Measurements from ENCODE around the gene SLC41A2.

The SLC41A2 gene

DNA sequence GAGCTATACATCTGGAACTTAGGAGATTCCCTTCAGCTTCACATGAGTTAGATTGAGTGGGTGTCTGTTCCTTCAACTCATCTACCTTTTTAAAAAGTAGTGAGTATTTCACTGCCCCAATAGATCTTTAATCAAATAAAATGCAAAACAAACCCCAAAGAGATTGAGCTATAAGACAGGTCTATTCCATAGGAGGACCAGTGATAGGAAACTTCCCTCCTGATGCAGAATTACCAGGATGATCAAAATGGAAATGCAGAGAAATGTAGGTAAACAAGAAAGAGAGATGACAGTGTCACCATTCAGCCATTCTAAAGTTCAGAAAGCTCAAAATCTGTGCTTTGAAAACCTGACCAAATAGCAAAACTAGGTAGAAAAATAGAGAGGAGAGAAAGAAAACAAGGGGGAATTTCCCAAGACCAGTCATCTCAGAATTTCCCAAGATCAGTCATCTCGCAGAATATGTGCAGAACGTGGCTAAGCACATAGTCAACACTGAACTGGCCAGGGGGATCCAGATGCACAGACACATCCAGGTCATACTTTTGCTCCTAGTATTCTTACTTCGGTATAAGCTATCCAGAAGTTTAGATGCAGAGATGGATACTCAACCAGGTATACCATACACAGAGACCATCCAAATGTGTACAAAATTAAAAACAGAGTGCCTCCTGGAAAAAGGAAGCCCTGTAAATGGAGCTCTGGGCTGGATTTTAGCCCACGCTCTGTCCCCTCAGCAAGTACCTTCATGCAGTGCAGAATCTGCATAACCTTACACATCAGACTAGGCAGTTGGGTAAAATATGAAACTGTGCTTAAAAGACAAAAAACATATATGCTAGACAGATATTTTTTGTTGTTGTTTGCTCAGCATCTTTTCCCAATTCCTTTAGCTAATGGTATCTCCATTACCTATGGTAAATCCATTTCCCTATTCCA lies 27.4 kb downstream of the SLC41A2 start:
- no peak overlapping the region for H3K27ac ChIP-seq (replicated peaks)
- DNase-seq (ENCODE audit: low read depth in 1 of 2, low spot score in 1 of 2) = no peak
- H3K27me3 ChIP-seq (ENCODE audit: insufficient read depth, poor library complexity, severe bottlenecking) = peaks cover 6% of the 10 kb centered on the region
- H3K4me3 ChIP-seq (replicated peaks; ENCODE audit: insufficient read depth, low read length) = no peak overlapping the region
- TF ChIP-seq SPI1 (IDR thresholded peaks at IDR 0.05; ENCODE audit: borderline replicate concordance, low read depth) (no peak), GABPA (IDR thresholded peaks at IDR 0.05; ENCODE audit: low read depth) (no peak), POLR2AphosphoS5 (IDR thresholded peaks at IDR 0.05; ENCODE audit: low read depth) (no peak)
- TF ChIP-seq, protein P1, sequence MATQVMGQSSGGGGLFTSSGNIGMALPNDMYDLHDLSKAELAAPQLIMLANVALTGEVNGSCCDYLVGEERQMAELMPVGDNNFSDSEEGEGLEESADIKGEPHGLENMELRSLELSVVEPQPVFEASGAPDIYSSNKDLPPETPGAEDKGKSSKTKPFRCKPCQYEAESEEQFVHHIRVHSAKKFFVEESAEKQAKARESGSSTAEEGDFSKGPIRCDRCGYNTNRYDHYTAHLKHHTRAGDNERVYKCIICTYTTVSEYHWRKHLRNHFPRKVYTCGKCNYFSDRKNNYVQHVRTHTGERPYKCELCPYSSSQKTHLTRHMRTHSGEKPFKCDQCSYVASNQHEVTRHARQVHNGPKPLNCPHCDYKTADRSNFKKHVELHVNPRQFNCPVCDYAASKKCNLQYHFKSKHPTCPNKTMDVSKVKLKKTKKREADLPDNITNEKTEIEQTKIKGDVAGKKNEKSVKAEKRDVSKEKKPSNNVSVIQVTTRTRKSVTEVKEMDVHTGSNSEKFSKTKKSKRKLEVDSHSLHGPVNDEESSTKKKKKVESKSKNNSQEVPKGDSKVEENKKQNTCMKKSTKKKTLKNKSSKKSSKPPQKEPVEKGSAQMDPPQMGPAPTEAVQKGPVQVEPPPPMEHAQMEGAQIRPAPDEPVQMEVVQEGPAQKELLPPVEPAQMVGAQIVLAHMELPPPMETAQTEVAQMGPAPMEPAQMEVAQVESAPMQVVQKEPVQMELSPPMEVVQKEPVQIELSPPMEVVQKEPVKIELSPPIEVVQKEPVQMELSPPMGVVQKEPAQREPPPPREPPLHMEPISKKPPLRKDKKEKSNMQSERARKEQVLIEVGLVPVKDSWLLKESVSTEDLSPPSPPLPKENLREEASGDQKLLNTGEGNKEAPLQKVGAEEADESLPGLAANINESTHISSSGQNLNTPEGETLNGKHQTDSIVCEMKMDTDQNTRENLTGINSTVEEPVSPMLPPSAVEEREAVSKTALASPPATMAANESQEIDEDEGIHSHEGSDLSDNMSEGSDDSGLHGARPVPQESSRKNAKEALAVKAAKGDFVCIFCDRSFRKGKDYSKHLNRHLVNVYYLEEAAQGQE (IDR thresholded peaks at IDR 0.05; ENCODE audit: insufficient replicate concordance, low read depth) = no peak
- TF ChIP-seq, protein P2, sequence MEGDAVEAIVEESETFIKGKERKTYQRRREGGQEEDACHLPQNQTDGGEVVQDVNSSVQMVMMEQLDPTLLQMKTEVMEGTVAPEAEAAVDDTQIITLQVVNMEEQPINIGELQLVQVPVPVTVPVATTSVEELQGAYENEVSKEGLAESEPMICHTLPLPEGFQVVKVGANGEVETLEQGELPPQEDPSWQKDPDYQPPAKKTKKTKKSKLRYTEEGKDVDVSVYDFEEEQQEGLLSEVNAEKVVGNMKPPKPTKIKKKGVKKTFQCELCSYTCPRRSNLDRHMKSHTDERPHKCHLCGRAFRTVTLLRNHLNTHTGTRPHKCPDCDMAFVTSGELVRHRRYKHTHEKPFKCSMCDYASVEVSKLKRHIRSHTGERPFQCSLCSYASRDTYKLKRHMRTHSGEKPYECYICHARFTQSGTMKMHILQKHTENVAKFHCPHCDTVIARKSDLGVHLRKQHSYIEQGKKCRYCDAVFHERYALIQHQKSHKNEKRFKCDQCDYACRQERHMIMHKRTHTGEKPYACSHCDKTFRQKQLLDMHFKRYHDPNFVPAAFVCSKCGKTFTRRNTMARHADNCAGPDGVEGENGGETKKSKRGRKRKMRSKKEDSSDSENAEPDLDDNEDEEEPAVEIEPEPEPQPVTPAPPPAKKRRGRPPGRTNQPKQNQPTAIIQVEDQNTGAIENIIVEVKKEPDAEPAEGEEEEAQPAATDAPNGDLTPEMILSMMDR (IDR thresholded peaks at IDR 0.05; ENCODE audit: insufficient read depth, low read length) = no peak

DNA sequence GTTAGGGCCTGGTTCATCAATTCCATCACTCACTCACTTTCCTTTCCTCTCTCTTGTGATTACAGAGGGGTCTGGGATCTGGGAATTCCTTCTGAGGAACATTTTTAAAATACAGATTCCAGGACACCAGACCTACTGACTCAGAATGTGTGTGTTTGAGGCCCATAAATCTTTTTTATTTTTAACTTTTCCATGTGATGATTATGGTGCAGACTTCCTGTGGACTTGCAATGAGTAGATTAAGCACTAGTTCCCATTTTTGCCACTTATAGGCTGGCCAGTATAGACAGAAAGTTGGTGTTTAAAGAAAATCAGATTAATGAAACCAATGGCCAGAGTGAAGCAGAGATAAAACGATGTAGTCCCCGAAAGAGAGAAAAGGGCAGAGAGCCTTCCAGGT lies 28.1 kb downstream of the SLC41A2 start:
- Histone ChIP-seq H3K27me3 (ENCODE audit: insufficient read depth, poor library complexity, severe bottlenecking) (peaks cover 6% of the 10 kb centered on the region), H3K4me3 (replicated peaks; ENCODE audit: insufficient read depth, low read length) (no peak overlapping the region), H3K27ac (replicated peaks) (no peak overlapping the region)
- TF ChIP-seq SPI1 (IDR thresholded peaks at IDR 0.05; ENCODE audit: borderline replicate concordance, low read depth) = no peak
- TF ChIP-seq GABPA (IDR thresholded peaks at IDR 0.05; ENCODE audit: low read depth) = no peak
- no peak for DNase-seq (ENCODE audit: low read depth in 1 of 2, low spot score in 1 of 2)

DNA sequence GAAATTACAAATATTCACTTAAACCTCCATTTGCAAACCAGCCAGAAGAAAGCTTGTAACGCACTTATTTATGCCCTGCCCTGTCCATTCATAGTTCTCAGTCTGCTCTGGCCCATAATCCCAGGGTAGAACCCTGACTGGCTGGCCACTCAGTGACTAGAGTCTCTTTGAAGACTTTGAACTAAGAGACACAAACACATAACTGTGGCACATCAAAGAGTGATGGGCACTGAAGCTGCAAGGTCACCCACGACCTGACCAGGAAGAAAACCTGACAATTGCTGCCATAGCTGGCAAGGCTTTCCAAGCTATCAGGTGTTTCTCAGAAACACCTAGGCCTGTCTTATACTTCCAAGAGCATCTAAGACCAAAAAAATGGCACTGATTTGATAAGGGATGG lies 28.7 kb downstream of the SLC41A2 start:
- DNase-seq (ENCODE audit: low read depth in 1 of 2, low spot score in 1 of 2) = no peak
- Histone ChIP-seq H3K4me3 (replicated peaks; ENCODE audit: insufficient read depth, low read length) (no peak overlapping the region), H3K27me3 (ENCODE audit: insufficient read depth, poor library complexity, severe bottlenecking) (peaks cover 6% of the 10 kb centered on the region), H3K27ac (replicated peaks) (no peak overlapping the region)
- TF ChIP-seq, protein P1 (IDR thresholded peaks at IDR 0.05; ENCODE audit: insufficient replicate concordance, low read depth) = no peak
- TF ChIP-seq POLR2AphosphoS5 (IDR thresholded peaks at IDR 0.05; ENCODE audit: low read depth) = no peak
- no peak for TF ChIP-seq SPI1 (IDR thresholded peaks at IDR 0.05; ENCODE audit: borderline replicate concordance, low read depth)
- TF ChIP-seq, protein P2 (IDR thresholded peaks at IDR 0.05; ENCODE audit: insufficient read depth, low read length) = no peak
- no peak for TF ChIP-seq GABPA (IDR thresholded peaks at IDR 0.05; ENCODE audit: low read depth)

DNA sequence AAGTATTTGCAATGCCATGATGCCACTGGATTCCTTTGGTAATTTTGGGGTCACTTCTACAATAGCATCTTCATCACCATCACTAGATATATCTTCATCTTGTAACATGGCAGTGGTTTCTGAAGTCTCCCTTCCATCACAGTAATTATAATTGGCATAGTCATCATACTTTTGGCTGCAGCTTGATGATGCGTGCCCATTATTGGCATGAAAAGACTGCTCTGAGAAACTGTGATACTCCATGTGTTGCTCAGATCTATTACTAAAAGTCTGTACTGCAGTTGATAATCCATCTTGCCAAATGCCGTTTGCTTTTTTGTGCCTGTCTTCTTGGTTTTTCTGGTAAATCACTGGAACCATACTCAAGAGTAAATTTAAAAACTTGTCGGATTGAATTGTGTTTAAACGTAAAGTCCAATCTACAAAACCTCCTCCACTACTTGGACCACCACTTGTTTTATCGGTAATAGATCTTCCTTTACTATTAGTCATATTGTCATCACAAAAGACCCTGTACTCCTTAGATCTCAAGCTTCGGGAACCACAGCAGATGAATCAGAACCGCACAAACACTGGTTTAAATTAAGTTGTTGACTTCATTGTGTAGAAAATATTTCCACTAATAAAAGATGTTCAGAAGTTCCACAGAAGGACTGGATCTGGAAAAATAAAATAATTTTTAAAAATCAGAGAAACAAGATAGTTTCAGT lies 29.9 kb downstream of the SLC41A2 start:
- TF ChIP-seq, protein P2 (IDR thresholded peaks at IDR 0.05; ENCODE audit: insufficient read depth, low read length) = no peak
- Histone ChIP-seq H3K27ac (replicated peaks) (no peak overlapping the region), H3K27me3 (ENCODE audit: insufficient read depth, poor library complexity, severe bottlenecking) (peaks cover 6% of the 10 kb centered on the region), H3K4me3 (replicated peaks; ENCODE audit: insufficient read depth, low read length) (no peak overlapping the region)
- no peak for DNase-seq (ENCODE audit: low read depth in 1 of 2, low spot score in 1 of 2)
